PFSK-1 (cell line): ENCODE measurements around the gene MYO1F.

Experiments
- FOXP2 ChIP-seq: optimal IDR thresholded peaks from 2 replicates; pipeline ENCODE3; 2011; ENCODE audit warnings: borderline replicate concordance, control low read depth, inconsistent platforms; ENCODE audit not compliant: insufficient read depth; ENCODE audit errors: extremely low read length, extremely low read depth
- POLR2AphosphoS5 ChIP-seq: IDR thresholded peaks from 2 replicates; pipeline ENCODE4 v1.6.1; 2012; ENCODE audit warnings: low read depth, mild to moderate bottlenecking, control low read depth, low read length, moderate library complexity
- SIN3A ChIP-seq: IDR thresholded peaks from 2 replicates; pipeline ENCODE4 v1.6.1; 2012; ENCODE audit warnings: mild to moderate bottlenecking, low read length, moderate library complexity, borderline replicate concordance; ENCODE audit not compliant: insufficient read depth
- TAF1 ChIP-seq: IDR thresholded peaks from 2 replicates; pipeline ENCODE4 v1.6.1; 2012; ENCODE audit warnings: low read length, control low read depth, borderline replicate concordance; ENCODE audit not compliant: insufficient read depth
- TF ChIP-seq, protein P1 (sequence below), 2 experiments: IDR thresholded peaks; 2 replicates each; pipeline versions ENCODE4 v1.6.1 to v1.8.0; 2011 to 2012; ENCODE audit warnings: low read depth in 2 of 2, low read length in 2 of 2, control low read depth in 1 of 2, inconsistent platforms in 1 of 2, mild to moderate bottlenecking in 1 of 2, moderate library complexity in 1 of 2; ENCODE audit not compliant: insufficient read depth in 1 of 2

MYO1F gene

DNA sequence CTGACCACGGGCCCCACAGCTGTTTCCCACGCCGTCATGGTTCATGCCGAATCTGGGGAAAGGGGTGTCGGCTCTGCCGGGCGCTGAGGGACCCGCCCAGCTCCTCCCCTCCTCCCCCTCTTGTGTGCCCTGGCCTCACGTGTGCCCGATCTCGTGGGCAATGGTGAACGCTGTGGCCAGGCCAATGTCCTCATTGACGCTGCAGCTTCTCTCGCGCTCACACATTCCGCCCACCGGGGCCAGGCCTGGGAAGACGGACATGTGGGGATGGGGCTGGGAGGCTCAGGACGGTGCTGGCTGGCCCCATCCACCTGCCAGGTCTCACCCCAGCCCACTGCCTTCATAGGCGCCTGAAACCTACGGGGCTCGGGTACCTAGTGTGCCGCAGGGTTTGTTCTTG lies 18.9 kb upstream of the MYO1F start:
- no peak for TF ChIP-seq POLR2AphosphoS5
- no peak for TF ChIP-seq TAF1
- TF ChIP-seq, protein P1, sequence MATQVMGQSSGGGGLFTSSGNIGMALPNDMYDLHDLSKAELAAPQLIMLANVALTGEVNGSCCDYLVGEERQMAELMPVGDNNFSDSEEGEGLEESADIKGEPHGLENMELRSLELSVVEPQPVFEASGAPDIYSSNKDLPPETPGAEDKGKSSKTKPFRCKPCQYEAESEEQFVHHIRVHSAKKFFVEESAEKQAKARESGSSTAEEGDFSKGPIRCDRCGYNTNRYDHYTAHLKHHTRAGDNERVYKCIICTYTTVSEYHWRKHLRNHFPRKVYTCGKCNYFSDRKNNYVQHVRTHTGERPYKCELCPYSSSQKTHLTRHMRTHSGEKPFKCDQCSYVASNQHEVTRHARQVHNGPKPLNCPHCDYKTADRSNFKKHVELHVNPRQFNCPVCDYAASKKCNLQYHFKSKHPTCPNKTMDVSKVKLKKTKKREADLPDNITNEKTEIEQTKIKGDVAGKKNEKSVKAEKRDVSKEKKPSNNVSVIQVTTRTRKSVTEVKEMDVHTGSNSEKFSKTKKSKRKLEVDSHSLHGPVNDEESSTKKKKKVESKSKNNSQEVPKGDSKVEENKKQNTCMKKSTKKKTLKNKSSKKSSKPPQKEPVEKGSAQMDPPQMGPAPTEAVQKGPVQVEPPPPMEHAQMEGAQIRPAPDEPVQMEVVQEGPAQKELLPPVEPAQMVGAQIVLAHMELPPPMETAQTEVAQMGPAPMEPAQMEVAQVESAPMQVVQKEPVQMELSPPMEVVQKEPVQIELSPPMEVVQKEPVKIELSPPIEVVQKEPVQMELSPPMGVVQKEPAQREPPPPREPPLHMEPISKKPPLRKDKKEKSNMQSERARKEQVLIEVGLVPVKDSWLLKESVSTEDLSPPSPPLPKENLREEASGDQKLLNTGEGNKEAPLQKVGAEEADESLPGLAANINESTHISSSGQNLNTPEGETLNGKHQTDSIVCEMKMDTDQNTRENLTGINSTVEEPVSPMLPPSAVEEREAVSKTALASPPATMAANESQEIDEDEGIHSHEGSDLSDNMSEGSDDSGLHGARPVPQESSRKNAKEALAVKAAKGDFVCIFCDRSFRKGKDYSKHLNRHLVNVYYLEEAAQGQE (IDR thresholded peaks at IDR 0.05; ENCODE audit: insufficient read depth in 1 of 2, low read depth in 2 of 2, low read length in 2 of 2) = no peak
- TF ChIP-seq SIN3A = no peak
- TF ChIP-seq FOXP2 = no peak

DNA sequence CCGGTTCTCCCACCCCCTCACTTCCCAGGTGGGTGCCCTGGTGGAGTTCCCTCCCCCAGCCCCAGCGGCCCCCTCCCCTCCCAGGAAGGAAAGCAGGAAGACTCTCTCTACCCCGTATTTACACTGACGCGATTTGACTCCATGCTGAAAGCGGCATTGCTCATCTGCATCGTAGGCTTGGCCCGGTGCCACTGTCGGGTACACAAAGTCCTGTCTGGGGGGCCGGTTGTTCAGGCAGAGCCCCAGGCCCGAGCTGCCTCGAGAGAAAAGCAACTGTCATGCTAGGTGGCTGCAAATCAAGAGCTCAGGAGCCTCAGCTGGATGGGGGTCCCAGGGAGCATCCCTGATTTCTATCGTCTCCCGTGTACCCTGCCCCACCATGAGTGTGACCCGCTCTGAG lies 18.4 kb upstream of the MYO1F start:
- TF ChIP-seq, protein P1 (IDR thresholded peaks at IDR 0.05; ENCODE audit: insufficient read depth in 1 of 2, low read depth in 2 of 2, low read length in 2 of 2) = no peak
- TF ChIP-seq POLR2AphosphoS5 (no peak), TAF1 (no peak), FOXP2 (no peak), SIN3A (no peak)

DNA sequence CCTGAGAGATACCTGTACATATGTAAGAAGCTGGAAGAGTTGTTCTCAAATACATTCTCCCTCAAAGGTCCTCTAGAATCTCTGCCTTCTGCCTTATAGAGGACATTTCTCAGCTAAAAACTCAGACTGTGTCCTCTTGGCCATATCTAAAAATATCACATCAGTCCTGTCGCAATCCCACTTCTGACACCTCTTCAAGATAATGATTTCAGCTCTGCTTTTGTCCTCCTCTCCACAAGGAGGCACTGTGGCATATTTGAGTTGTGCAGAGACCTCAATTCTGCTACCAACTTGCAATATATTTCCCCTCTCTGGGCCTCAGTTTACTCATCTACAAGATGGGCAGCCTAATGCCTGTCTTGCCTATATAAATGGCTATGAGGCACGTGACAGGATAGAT lies 16.7 kb upstream of the MYO1F start:
- TF ChIP-seq, protein P1 (IDR thresholded peaks at IDR 0.05; ENCODE audit: insufficient read depth in 1 of 2, low read depth in 2 of 2, low read length in 2 of 2) = no peak
- TF ChIP-seq FOXP2 (no peak), SIN3A (no peak), TAF1 (no peak), POLR2AphosphoS5 (no peak)

DNA sequence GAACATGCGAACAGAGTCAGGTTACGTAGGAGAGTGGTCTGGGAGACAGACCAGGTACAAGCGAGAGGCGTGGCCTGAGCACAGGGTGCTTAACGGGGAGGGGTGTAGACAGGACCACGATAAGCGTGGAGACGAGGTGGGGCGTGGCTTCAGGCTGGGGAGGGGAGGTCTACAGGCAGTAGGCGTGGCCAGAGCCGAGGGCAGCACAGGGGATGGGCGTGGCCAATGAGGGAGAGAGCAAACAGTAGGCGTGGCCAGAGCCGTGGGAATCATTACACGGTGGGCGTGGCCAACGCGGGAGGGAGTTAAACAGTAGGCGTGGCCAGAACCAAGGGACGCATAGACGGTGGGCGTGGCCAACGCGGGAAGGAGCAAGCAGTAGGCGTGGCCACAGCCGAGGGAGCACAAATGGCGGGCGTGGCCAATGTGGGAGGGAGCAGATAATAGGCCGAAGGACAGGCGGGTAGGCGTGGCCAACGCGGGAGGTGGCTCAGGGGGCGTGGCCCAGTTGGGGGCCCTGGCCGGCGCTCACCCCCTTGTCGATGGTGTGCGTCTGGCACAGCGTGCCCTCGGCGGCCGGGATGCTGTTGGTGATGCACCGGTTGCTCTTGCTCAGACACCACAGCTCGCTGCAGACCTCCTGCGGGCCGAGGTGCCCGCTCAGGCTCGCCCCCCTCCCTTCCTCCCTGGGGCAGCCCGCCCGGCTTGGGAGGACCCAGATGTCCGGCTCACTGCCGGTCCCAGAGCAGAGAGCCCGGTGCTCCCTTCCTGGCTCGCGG lies 15.2 kb upstream of the MYO1F start:
- TF ChIP-seq, protein P1 (IDR thresholded peaks at IDR 0.05; ENCODE audit: insufficient read depth in 1 of 2, low read depth in 2 of 2, low read length in 2 of 2) = no peak
- TF ChIP-seq FOXP2 = no peak
- TF ChIP-seq POLR2AphosphoS5 = peak; percentile 64
- 0 out of 2 replicates have a peak, but pooled peaks have one; percentile 28 for TF ChIP-seq TAF1
- TF ChIP-seq SIN3A = peak; percentile 43; the same call in 1 of the 2 replicates

DNA sequence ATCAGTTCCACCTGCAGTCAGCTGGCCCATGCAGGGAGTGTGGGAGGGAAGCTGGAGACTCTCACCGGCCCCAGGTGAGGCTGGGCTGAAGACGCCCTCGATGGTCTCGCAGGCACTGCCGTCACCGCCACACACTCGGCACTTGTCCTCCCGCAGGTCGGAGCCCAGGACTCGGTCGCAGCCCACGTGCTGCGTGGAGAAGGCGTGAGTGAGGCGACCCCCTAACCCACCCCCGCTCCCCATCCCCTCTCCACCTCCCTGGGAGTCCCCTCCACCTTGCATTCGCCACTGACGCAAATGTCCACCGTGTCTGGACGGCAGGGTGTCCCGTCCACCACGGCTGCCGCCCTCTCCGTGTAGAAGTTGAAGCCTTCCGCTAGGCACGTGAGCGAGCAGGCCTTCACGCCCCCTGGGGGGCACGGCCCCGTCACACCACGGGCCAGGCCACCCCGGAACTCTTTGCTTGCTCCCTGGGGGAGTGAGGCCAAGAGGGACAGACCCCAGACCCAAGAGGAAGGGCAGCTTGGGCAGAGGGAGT lies 12.0 kb upstream of the MYO1F start:
- TF ChIP-seq TAF1 (no peak), POLR2AphosphoS5 (no peak), FOXP2 (no peak), SIN3A (no peak)
- TF ChIP-seq, protein P1 (IDR thresholded peaks at IDR 0.05; ENCODE audit: insufficient read depth in 1 of 2, low read depth in 2 of 2, low read length in 2 of 2) = no peak
